Activated B cell treated with CpG ODN at 0.5 μM for 24 hours (primary cell): ENCODE measurements around the gene FAM72D. TPM values are rescaled to one million over a fixed set of nuclear protein-coding genes. Genes with fewer than 3 reads are reported as not detected.
"Not testable (repeated sequence)": the region's sequence is repeated elsewhere in the genome, so short reads cannot be mapped to it uniquely, and the experiment has no call there.

Experiments
- ATAC-seq: fragments of 200-7000 bp; cut with Tn5 transposase; one replicate; pipeline ENCODE4 v1.10.0; 2021; ENCODE audit warnings: low read depth, mild to moderate bottlenecking, moderate library complexity
- CTCF ChIA-PET: fragments of 350-600 bp; sonication (Branson Sonifier 250); formaldehyde crosslinking; loops from one replicate; lab custom pipeline; 2021; ENCODE audit warnings: antibody characterized with exemption; lab: Charles Lee
- POLR2A ChIA-PET: fragments of 350-600 bp; sonication (Branson Sonifier 250); formaldehyde crosslinking; loops from one replicate; lab custom pipeline; 2021; ENCODE audit warnings: antibody characterized with exemption; lab: Charles Lee
- DNase-seq: peaks from one replicate; pipeline ENCODE4 v3.0.0; 2022
- H3K27ac Mint-ChIP-seq: one replicate; pipeline ENCODE4 v1.8.0; 2020; ENCODE audit warnings: mixed read lengths
- H3K27me3 Mint-ChIP-seq: one replicate; pipeline ENCODE4 v1.8.0; 2021; ENCODE audit warnings: mixed read lengths
- H3K36me3 Mint-ChIP-seq: one replicate; pipeline ENCODE4 v1.8.0; 2021; ENCODE audit warnings: low read depth, mixed read lengths
- H3K4me1 Mint-ChIP-seq: one replicate; pipeline ENCODE4 v1.8.0; 2021; ENCODE audit warnings: mixed read lengths
- H3K4me3 Mint-ChIP-seq: one replicate; pipeline ENCODE4 v1.8.0; 2020; ENCODE audit warnings: mild to moderate bottlenecking, mixed read lengths
- H3K9me3 Mint-ChIP-seq: one replicate; pipeline ENCODE4 v1.8.0; 2020; ENCODE audit warnings: mixed read lengths
- intact Hi-C: fragments of 100-400 bp; cut with micrococcal nuclease; formaldehyde crosslinking; loops from one replicate; pipeline ENCODE4 v1.15.1; 2024
- total RNA-seq: library from RNA; stranded (reverse); gene quantifications from 2 replicates; pipeline ENCODE4 v1.2.3, GENCODE V29; 2022

The FAM72D gene
- total RNA-seq, 1 donor from 2014 or later: 0.20 TPM

- H3K27ac Mint-ChIP-seq, DNase-seq, POLR2A ChIA-PET, H3K36me3 Mint-ChIP-seq, H3K4me3 Mint-ChIP-seq, H3K27me3 Mint-ChIP-seq, CTCF ChIA-PET, H3K4me1 Mint-ChIP-seq, ATAC-seq, H3K9me3 Mint-ChIP-seq, intact Hi-C loops: not testable (repeated sequence)
Measured at GRCh38 chr1:145103294-145103693, 7.5 kb downstream of the FAM72D start.

DNA sequence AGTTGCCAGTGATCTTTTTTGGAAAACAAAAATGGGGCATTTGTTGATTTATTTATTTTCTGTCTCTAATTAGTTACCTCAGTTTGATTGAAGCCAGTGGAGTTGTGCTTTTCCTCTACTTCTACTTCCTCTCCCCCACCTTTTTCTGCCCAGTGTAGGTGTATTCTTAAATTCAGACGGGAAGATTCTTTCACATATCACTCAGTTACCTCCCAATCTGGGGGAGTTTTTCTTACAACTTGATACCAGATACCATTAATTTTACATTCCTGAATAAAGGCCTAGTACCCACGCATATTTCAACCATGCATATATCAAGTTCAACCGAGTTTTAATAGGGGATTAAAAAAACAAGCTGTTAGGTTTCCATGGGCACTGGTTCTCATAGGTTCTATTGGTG is 15.9 kb downstream of the FAM72D start:
- POLR2A ChIA-PET, H3K4me1 Mint-ChIP-seq, H3K27ac Mint-ChIP-seq, ATAC-seq, H3K4me3 Mint-ChIP-seq, DNase-seq, H3K27me3 Mint-ChIP-seq, H3K36me3 Mint-ChIP-seq, intact Hi-C loops, H3K9me3 Mint-ChIP-seq, CTCF ChIA-PET: not testable (repeated sequence)

DNA sequence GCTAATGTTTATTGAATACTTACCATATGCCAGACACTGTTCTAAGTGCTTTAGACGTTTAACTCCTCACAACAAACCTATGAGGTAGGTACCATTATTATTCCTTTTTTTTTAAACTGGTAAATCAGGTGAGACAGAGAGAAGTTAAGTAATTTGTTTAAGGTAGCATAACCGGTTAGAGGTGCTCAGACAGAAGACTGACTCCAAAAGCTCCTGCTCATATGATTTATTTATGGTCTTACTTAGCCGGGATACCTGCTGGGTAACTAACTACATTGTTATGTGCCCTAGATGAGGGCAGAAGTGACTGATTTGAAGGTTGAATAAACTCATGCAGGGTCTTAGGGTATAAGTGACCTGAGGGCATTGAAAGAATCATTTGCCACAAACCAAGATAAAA is 16.9 kb downstream of the FAM72D start:
- H3K4me1 Mint-ChIP-seq, CTCF ChIA-PET, intact Hi-C loops, ATAC-seq, H3K4me3 Mint-ChIP-seq, H3K27me3 Mint-ChIP-seq, H3K9me3 Mint-ChIP-seq, H3K36me3 Mint-ChIP-seq, H3K27ac Mint-ChIP-seq, DNase-seq, POLR2A ChIA-PET: not testable (repeated sequence)

DNA sequence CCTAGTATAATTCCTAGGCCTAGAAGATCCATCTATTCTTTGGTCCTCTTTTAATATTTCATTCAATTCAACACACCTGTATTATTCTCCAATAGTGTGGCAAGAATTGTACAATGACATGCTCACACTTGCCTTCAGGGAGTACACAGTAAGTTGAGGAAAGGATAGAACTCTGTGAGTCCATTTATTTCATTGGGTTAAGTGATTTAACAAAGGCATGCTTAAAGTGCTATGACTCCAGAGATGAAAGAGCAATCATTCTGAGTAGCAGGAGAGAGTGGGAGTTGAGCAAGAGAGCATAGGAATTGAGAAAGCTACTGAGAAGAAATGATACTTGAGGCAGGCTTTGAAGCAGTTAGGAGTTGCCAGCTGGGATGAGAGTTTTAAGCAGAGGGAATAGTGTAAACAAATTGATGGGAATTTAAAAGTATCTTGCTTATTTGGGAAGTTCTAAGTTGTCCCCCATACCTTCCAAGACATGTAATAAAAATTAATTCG is 18.8 kb downstream of the FAM72D start:
- intact Hi-C loops, POLR2A ChIA-PET, DNase-seq, ATAC-seq, H3K4me3 Mint-ChIP-seq, H3K27me3 Mint-ChIP-seq, H3K4me1 Mint-ChIP-seq, H3K36me3 Mint-ChIP-seq, H3K9me3 Mint-ChIP-seq, CTCF ChIA-PET, H3K27ac Mint-ChIP-seq: not testable (repeated sequence)

GRCh38 chr1:145115587-145116493 is 20.1 kb downstream of the FAM72D start:
- intact Hi-C loops, H3K4me3 Mint-ChIP-seq, H3K27ac Mint-ChIP-seq, H3K36me3 Mint-ChIP-seq, H3K4me1 Mint-ChIP-seq, POLR2A ChIA-PET, H3K9me3 Mint-ChIP-seq, CTCF ChIA-PET, H3K27me3 Mint-ChIP-seq, ATAC-seq, DNase-seq: not testable (repeated sequence)

DNA sequence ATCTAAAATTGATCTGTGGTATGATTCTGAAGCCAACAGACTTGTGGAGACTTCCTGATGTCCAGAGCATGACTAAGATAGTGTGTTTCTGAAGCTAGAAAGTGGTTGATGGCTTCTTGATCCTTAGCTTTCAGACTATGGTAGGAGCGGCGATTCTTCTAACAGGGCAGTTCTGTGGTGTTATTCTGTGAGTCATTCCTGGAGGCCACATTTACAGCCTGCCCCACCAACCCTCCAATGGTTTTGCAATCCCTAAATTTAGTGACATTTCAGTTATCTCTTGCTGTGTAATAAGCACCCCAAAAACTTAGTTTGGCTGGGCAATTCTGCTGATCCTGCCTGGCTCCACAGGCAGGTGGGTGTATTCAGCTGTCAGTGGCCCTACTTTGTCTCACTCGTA is 24.1 kb downstream of the FAM72D start:
- H3K36me3 Mint-ChIP-seq, DNase-seq, H3K4me3 Mint-ChIP-seq, POLR2A ChIA-PET, intact Hi-C loops, H3K27ac Mint-ChIP-seq, H3K4me1 Mint-ChIP-seq, H3K27me3 Mint-ChIP-seq, ATAC-seq, H3K9me3 Mint-ChIP-seq, CTCF ChIA-PET: not testable (repeated sequence)

DNA sequence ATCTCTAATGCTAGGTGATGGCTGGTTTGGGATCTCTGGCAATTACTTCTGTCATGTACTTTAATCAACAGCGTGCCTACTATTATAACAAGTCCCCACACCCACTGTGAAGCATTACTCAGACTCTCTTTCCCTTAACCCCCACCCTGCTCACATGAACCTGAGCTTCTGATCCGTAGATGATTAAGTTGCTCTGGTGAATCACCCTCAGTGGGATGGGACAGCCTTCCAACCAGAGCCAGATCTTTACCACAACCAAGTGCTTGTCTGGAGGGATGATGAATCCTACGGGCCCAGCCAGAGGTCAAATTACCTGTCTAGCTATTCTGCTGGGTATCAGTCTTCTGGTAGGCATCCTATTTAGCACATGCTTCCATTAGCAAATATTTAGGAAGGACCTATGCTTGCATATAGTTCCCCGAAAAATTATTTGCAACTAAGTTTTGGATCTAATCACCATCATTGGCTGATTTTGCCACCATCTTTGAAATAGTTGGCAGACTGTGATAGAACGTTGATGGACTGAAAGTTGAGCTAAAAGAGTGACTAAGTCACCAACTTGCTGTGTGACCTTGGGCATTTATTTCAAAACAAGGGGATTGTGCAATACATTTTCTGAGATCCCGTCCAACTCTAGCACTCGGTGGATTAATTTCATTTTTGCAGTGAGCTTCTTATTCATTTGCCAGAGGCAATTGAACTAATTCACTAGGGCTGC is 26.7 kb downstream of the FAM72D start:
- DNase-seq, H3K9me3 Mint-ChIP-seq, ATAC-seq, H3K4me3 Mint-ChIP-seq, H3K4me1 Mint-ChIP-seq, H3K27ac Mint-ChIP-seq, CTCF ChIA-PET, intact Hi-C loops, POLR2A ChIA-PET, H3K27me3 Mint-ChIP-seq, H3K36me3 Mint-ChIP-seq: not testable (repeated sequence)

DNA sequence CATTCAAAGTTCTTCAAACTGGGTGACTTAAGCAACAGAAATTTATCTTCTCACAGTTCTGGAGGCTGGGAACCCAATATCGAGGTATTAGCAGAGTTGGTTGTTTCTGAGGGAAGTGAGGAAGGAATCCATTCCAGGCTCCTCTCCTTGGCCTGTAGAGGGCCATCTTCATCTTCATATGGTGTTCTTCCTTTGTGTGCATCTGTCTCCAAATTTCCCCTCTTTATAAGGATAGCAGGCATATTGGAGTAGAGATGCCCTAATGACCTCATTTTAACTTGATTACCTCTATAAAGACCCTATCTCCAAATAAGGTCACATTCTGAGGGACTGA is 27.3 kb downstream of the FAM72D start:
- ATAC-seq, intact Hi-C loops, H3K4me3 Mint-ChIP-seq, H3K27ac Mint-ChIP-seq, DNase-seq, H3K27me3 Mint-ChIP-seq, POLR2A ChIA-PET, CTCF ChIA-PET, H3K9me3 Mint-ChIP-seq, H3K4me1 Mint-ChIP-seq, H3K36me3 Mint-ChIP-seq: not testable (repeated sequence)

- H3K4me1 Mint-ChIP-seq, DNase-seq, H3K27me3 Mint-ChIP-seq, H3K9me3 Mint-ChIP-seq, H3K36me3 Mint-ChIP-seq, CTCF ChIA-PET, ATAC-seq, POLR2A ChIA-PET, intact Hi-C loops, H3K27ac Mint-ChIP-seq, H3K4me3 Mint-ChIP-seq: not testable (repeated sequence)
Measured at GRCh38 chr1:145123992-145124641, 28.3 kb downstream of the FAM72D start.

DNA sequence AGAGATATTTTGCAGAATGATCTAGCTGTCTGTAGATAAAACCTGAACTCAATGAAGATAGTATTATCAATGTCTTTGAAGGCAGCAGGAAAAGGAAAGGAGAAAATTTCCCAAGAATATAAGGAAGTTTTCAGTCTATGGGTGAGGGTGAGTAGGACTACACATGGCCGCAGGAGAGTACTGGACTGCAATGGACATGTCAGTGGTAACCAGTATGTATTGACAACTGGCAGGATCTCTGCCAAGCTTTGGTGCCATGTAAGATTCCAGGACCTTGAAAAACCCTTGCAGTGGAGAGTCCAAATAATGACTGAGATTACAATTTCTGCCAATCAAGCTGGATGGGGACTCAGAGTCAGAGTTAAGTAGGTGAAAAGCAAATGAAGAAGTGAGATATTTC is 29.3 kb downstream of the FAM72D start:
- H3K27ac Mint-ChIP-seq, CTCF ChIA-PET, intact Hi-C loops, H3K4me3 Mint-ChIP-seq, H3K9me3 Mint-ChIP-seq, H3K36me3 Mint-ChIP-seq, H3K4me1 Mint-ChIP-seq, H3K27me3 Mint-ChIP-seq, POLR2A ChIA-PET, ATAC-seq, DNase-seq: not testable (repeated sequence)

GRCh38 chr1:145127144-145127543 is 31.4 kb downstream of the FAM72D start:
- H3K4me3 Mint-ChIP-seq, H3K9me3 Mint-ChIP-seq, H3K27ac Mint-ChIP-seq, H3K4me1 Mint-ChIP-seq, POLR2A ChIA-PET, DNase-seq, intact Hi-C loops, H3K36me3 Mint-ChIP-seq, CTCF ChIA-PET, H3K27me3 Mint-ChIP-seq, ATAC-seq: not testable (repeated sequence)
